ENCODE data around the gene KCNN3.

KCNN3 gene

DNA sequence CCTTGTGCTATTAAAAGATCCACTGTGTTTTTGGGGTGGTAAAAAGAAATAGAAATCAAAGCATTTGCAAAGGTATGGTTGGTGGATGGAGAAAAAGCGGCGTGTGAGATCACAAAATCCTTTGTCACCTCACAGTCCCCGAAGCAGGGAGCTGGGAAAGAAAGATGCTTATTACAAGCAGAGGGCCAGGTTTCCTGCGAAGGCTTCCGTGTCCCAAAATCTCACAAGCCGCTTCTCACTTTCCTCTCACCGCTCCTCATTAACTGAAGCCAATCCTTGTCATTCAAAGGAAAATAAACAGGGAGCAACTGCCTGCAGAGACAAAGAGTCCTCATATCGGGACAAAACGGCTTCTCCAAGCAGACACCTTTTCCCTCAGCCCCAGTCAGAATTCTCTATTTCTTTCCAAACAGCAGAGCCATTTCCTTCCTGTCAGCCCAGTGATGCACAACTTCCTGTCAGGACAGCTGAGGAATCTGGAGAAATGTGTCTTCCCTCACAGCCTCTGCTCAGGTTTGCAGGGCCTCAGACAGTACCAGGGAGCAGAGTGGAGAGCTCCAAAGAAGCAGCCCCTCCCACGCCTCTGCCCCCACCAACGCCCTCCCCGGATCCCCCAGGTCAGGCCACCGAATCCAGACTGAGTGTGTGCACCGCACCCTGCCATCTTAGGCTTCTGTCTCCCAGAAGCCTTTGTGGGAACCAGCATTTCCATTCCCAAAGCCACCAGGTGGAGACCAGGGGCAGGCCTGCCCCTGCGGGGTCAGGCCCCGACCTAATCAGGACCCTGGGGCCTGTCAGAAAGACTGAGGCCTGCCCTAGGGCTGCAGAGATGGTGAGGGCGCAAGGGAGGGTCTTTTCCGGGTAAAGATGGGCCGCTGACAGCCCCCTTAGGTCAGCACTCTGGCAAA is 29.6 kb downstream of the KCNN3 start:
- DNase-seq, result no peak

DNA sequence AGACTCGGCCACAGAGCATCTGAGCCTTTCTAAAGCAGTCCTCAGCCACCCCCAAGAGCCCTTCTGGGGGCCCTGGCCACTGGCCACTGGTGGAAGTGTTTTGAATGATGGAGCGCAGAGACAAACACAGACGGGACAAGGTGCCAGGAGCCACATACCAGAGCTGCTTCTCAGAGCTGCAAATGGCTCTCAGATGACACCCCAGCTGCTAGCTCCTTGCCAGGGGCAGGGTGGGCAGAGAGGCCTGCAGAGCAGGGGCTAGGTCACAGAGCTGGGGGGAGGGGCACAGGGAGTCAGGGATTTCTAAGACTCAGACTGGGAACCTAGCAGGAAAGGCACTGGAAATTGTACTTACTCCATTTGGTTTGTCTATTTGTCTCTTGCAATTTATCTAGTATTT is 30.4 kb downstream of the KCNN3 start:
- no peak for DNase-seq

DNA sequence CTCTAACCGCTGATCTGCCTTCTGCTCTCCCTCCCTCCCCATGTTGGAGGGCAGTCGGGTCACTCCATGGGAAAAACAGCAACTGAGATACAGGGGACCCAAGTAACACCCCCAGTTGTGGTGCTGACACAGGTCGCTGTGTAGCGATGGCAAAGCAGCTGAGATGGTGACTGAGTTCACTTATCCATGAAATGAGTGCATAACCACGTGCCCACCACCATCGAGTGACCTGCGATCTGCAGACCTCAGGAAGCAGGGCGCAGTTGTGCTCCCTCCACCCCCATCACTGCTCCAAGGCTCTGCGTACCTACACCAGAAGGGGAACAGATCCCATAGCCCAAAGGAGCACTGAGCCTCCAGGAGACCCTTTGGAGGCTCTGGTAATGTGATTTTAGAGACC is 31.1 kb downstream of the KCNN3 start:
- DNase-seq, result peak in 1 of 2 experiments; percentile 50

- DNase-seq, result no peak
These were observed 31.6 kb downstream of the KCNN3 start for GRCh38 chr1:154838461-154838860.

- peak in 1 of 2 experiments; percentile 88 for DNase-seq
These were observed 32.4 kb downstream of the KCNN3 start for GRCh38 chr1:154837672-154838171.

- DNase-seq, result peak in 1 of 2 experiments; percentile 54
These were observed 32.9 kb downstream of the KCNN3 start for GRCh38 chr1:154837034-154837671.

GRCh38 chr1:154835531-154836324 is 34.4 kb downstream of the KCNN3 start:
- DNase-seq, result no peak

DNA sequence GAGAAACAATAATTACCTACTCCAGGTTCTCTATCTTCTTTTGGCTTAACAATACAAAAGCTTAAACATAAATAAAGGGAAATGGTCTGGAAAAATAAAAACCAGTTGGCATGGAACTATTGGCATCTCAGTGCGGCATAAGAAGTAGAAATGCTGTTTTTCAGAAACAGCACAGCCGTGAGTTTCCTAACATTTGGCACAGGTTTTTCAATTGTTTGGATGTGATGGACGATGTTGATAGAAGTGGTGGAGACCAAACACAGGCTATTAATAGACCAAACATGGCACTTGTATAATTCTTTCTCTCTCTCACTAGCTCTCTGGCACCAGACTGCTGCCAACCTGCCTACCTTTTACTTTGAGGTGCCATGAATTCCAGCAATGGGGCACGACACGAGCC is 36.2 kb downstream of the KCNN3 start:
- DNase-seq, result no peak

DNA sequence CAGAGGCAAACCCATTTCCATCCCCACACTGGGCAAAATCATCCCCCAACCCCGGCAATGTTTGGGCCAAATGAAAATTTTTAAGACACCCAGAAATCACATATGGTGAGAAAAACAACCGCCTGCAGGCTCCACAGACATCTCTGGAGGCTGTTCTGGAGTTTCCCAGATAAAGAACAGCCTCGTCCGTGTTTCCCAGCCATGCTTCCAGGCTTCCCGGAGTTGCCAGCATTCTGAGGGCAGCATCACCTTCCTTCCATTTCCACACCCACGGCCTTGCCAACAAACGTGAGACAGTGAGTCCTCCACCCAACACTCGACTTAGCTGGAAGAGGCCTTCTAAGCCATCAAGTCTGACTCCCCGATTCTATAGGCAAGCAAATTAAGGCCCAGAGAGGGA is 36.9 kb downstream of the KCNN3 start:
- no peak for DNase-seq

GRCh38 chr1:154832384-154832783 is 37.7 kb downstream of the KCNN3 start:
- no peak for DNase-seq

DNA sequence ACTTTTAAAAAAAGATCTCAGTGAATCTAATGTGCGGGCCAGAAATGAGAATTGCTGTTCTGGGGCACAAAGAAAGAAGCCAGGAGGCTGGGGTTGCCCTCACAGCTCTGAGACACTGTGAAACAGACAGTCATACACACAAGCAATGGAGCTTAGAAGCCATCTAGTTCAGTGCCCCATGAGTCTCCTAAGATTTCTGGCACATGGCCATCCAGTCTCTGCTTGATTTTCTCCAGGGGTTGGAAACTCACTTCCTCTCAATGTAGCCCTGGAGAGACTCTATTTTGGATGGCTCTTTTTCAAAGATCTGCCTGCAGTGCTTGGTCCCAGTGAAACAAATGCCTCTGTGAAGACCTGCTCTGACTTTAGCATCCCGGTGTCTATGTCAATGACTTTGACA is 38.6 kb downstream of the KCNN3 start:
- no peak for DNase-seq

DNA sequence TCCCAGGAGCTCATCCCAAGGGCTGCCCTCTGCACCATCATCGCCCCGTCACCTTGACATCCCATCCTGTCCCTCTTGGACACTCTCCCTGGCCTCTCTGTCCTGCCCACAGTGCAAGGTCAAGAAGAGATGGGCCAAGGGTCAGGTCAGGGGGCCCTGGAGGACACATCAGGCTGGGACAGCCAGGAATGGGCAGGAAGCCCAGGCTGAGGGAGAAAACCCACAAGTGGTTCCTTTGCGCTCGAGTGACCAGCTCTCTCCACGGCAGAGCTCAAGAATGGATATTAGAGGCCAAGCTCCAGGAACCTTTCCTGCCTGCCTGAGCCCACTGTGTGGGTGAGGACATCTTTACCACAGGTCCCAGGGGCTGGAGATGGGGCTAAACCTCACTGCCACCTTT is 41.0 kb downstream of the KCNN3 start:
- no peak for DNase-seq

DNA sequence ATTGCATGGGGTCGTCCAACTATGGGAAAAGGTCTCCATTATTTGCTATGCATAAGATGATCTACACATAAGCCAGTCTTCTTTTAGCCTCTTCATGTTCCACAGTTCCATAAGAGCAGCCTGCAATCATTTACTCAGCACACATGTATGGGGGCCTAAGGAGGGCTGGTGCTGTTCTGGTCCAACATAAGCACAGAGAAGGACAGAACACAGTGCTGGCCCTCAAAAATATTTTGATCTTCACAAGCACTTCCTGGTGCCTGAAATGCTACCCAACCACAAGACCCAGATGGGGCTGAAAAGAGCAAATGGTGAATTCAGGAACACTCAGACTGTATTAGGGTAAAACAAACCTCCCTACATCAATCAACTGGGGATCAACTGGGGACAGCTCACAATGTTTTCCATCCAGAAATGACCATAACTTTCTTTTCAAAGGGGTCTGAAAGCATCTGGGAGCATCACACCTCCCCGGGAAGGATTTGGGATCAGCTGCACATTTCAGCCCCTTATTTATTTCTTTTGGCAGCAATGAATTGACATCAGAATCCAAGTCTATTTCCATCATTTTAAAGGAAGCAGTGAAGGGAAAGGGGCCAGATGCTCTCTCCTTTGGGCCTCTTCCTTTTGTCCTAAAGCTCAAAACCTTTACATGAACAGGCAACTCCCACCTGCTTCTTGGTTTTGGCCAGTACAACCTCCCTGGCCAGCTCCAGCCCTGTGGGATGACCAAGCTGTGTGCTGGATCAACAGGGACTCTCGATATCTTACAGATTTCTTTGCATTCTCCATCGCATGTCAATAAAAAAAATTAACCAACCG is 45.7 kb downstream of the KCNN3 start:
- DNase-seq, result no peak

DNA sequence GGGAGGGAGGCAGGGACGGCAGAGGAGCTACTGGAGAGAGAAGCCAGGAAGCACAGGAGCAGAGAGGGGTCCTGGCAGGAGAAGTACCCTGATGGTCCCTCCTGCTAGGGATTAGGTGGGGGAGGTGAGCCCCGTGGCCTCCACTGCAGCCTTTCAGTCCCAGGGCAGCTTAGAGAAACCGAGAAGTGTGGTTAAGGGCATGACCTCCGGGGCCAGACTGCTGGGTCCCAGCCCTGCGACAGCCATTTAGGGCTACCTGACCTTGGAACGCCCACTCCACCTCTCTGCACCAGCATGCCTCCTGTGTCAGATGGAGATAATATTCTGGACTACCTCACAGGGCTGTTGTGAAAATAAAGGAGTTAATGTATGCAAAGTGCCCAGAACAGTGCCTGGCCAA is 47.4 kb downstream of the KCNN3 start:
- peak in 1 of 2 experiments; percentile 77 for DNase-seq

DNA sequence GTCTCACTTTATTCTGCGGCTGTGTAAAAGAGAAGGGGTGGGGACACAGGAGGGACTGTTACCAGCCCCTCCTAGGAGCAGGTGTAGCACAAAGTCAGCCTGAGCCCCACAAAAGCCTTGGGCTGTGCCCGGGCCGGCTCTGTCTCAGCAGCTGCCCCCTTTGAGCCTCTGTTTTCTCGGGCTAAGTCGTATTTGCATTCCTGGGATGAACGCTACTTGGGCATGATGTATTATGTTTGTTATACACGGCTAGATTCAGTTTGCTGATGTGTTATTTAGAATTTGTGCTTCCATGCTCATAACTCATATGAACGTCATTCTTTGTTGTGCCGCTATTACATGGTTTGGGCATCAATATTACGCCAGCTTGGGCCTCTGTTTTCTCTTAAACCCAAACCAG is 47.8 kb downstream of the KCNN3 start:
- peak; percentile 85 to 94 for DNase-seq

- DNase-seq, result no peak
These were observed 49.0 kb downstream of the KCNN3 start for GRCh38 chr1:154821083-154821482.

DNA sequence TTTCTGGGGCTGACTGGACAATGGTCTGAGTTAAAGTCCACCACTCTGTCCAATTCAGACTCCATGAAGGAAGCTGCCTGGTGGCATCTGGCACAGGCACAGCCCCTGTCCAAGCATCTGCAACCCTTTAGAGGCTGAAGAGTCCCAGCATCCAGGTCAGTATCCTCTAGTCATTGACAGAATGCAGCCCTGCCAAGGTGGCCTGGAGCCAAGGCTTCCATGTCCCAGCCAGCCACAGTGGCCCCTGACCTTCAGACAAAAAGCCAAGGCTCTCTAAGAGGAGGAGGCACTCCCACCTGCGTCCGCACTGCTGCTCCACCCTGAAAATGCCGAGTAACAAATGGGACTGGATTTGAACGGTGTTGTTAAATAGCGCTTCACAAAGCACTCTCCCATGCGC is 49.4 kb downstream of the KCNN3 start:
- no peak for DNase-seq

GRCh38 chr1:154819628-154820590 is 50.2 kb downstream of the KCNN3 start:
- peak in 1 of 2 experiments; percentile 63 for DNase-seq

DNA sequence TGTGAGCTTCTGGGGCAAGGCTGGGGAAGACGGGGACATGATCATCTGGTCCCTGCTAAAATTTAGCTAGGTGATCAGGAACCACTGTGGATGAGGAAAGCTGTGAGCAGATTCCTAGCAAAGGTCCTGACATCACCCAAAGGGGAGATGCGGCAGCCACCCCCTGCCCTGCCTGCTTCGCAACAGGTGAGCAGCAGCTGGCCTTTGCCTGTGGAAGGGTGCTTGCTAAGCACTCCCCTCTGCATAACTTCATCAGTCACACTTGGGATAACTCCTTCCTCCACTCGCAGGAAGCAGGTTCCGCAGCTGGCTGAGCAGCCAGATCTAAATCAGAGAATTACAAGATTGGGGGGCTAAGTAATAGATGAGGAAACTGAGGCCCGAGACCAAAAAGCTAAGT is 51.2 kb downstream of the KCNN3 start:
- no peak for DNase-seq

- no peak for DNase-seq
These were observed 53.1 kb downstream of the KCNN3 start for GRCh38 chr1:154816937-154817336.

DNA sequence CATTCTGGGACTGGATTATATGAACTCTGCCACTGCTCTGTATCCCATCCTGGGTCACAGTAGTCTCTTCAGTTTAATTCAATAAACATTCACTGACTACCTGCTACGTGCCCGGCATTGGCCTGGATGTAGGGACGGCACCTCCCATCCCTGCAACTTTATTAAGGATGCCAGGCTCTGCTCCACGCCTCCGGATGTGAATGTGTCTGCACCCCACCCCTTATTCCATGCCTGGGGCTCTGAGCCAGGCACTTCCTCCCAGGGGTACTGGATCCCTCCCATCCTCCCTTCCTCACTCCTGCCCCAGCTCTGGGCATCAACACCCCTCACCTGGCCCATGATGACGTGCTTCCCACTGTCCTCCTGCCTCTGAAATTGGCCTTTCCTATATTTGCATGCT is 53.7 kb downstream of the KCNN3 start:
- peak; percentile 82 to 95 for DNase-seq

Data from NCI-H526 (cell line).